Activated CD4-positive, alpha-beta T cell treated with anti-CD3 and anti-CD28 coated beads, Interleukin-2, amount 50 U/mL, for 4 hours (primary cell): ENCODE results near the gene VPREB1.
"Not testable (repeated sequence)": the region's sequence is repeated elsewhere in the genome, so short reads cannot be mapped to it uniquely, and the experiment has no call there.

Source experiments
- DNase-seq, 2 experiments: peaks; one replicate each; pipeline ENCODE4 v3.0.0-alpha.2; 2020

Gene VPREB1

DNA sequence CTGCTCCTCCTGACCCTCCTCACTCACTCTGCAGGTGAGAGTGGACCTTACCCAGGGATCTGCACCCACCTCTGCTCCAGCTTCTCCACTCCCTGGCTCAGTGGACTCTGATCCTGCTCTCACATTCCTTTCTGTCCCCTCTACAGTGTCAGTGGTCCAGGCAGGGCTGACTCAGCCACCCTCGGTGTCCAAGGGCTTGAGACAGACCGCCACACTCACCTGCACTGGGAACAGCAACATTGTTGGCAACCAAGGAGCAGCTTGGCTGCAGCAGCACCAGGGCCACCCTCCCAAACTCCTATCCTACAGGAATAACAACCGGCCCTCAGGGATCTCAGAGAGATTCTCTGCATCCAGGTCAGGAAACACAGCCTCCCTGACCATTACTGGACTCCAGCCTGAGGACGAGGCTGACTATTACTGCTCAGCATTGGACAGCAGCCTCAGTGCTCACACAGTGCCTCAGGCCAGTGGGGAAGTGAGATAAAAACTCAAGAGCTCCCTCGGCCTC, 29.7 kb upstream of the VPREB1 start:
- no peak for DNase-seq

GRCh38 chr22:22215659-22216449, 28.7 kb upstream of the VPREB1 start:
- DNase-seq = no peak

- DNase-seq = no peak
Observed at GRCh38 chr22:22216450-22216959, 28.1 kb upstream of the VPREB1 start.

GRCh38 chr22:22218302-22218701, 26.3 kb upstream of the VPREB1 start:
- DNase-seq = no peak

GRCh38 chr22:22219140-22219996, 25.2 kb upstream of the VPREB1 start:
- no peak for DNase-seq

DNA sequence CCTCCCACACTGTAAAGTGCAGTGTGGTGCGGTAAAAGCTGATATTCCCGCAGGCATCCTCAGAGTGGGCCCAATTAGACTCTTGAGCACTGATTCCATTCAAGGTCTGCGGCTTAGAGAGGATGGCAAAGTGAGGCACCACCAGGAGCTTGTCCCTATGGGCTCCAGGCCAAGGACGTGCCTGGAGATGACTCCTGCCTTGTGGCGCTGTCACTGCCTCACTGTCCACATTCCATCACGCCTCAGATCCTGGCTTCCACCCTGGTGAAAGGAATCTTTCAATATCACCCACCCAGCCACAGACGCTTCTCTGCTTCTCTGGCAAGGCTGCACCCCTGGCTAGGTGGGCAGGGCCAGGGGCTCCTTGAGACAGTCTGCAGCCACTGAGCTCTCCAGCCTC, 23.5 kb upstream of the VPREB1 start:
- DNase-seq = not testable (repeated sequence)

DNA sequence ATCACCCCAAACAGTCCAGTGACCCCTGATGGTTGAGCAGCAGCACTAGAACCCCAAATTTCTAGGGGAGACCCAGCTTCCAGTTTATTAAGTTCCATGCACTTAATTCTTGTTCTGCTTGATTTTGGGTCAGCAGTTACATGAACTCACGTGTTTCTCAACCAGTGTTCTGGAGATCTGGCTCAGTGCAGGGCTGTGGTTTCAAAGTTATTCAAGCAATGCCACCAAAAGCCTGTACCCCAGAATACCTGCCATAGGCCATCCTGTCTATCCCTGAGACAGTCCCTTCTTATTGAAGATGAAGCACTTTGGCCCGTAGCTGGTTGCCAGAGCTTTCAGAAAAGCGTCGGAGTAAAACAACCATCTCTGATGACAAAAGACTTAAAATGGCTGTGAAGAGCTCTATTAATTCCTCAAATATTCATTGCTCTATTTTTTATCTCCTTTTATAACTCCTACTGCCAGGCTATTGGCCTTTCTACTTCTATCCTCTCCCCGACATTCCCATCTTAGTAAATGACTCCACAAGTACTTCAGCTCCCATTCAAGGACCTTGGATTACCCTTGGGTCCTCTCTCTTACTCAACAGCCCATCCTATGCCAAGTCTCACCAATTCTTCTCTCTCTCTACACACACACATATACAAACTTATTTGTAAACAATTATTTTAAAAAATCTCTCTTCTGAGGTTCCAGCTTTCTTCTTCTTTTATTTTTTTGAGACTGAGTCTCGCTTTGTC, 18.0 kb upstream of the VPREB1 start:
- DNase-seq = no peak

DNA sequence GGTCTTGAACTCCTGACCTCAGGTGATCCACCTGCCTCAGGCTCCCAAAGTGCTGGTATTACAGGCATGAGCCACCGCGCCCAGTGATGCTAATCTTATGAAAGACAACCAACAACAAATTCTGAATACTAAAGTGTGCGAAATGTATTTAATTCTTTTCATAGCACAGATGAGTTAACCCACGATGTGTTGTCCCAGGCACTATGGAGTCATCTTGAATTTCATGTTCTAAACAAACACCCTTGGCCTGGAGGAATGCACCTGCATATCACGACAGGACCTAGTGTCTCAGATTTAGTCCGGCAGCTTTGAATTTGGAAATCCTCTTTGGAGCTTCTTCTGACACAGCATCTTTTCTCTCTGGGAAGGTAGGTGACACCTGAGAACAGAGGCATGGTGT, 16.2 kb upstream of the VPREB1 start:
- DNase-seq = no peak

- no peak for DNase-seq
Observed at GRCh38 chr22:22228921-22229320, 15.7 kb upstream of the VPREB1 start.

GRCh38 chr22:22229683-22230420, 14.7 kb upstream of the VPREB1 start:
- DNase-seq = no peak

- DNase-seq = no peak
Observed at GRCh38 chr22:22230438-22230837, 14.1 kb upstream of the VPREB1 start.

DNA sequence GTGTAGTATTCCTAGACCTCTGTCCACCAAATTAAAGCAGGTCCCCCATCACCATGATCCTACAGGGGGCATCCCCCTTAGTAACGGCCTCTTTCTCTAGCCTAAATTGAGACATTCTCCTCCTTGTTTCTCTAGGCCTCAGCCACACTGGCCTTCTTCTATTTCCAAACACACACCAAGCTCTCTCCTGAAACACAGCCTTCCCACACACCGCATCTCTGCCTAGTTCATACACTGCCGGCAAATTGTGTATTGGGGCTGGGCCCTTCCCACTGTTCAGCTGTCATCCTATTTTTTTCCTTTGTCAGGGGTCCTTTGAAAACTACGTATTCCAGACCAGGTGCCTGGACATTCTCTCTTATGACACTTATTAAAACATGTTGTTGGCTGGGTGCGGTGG, 11.5 kb upstream of the VPREB1 start:
- DNase-seq = no peak

DNA sequence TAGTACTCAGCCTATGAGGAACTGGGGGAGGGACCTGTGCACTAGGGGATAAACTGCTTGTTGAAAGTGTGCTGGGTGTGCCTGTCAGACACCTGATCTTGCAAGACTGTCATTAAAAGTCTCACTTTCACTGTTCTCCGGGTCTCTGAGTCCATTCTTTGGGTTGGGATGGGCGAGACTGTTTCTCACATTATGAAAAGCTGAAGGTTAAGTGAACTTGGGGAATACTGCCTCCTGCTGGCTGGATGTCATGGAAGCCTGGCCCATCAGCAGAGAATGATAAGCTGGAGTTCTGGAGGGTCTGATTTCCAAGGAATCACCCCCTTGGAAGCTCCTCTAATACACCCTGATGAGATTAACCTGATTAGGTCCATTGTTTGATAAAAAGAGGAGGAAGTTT, 9.0 kb upstream of the VPREB1 start:
- peak; percentile 35 to 46 for DNase-seq

DNA sequence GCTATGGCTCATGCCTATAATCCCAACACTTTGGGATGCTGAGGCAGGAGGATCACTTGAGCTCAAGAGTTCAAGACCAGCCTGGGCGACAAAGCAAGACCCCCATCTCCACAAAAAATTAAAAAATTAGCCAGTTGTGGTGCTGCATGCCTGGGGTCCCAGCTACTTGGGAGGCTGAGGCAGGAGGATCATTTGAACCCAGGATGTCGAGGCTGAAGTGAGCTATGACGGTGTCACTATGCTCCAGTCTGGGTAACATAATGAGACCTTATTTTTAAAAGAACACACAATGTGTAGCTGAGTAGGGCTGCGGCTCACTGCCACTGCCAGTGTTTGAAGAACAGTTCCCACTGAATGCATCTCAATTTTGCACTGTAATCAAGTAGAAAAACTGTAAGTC, 7.1 kb upstream of the VPREB1 start:
- no peak for DNase-seq

DNA sequence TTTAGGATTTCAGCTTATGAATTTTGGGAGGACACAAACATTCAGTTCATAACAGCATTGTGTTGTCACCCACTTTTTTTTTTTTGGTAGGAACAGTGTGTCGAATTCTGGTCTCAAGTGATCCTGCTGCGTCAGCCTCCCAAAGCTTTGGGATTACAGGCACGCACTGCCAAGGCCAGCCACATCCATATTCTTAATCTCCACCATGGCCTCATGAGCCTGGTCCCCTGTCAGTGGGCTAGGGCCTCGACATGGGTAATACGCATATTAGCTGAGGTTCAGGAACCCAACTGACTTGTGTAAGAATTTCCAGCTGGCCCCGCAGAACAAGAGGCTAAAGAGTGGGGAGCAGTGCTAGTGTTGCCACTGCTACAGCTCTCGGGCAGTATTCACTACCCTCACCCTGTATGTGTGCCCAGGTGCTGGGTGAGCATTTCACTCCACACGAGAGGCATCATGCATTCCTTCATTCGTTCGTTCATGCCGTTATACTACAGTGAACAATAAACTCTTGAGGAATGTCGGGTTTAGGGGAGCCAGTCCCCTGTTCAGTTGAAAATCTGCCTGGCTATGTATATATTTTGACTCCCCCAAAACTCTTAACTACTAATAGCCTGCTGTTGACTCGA, 5.2 kb upstream of the VPREB1 start:
- DNase-seq = no peak

DNA sequence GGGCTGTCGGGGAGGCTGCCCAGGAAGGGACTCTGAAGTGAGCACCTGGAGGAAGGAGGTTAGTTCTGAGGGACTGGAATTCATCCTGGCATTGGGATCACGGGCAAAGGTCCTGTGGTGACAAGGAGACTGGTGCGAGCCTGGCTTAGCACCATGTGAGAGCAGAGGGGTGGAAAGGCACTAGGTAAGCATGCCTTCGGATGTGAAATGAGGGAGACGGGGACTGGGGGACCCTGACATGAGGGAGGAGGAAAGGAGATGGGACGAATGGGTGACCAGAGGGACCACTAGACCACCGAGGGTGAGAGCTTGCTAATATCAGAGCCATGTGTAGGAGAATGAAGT, 3.1 kb upstream of the VPREB1 start:
- DNase-seq = no peak

DNA sequence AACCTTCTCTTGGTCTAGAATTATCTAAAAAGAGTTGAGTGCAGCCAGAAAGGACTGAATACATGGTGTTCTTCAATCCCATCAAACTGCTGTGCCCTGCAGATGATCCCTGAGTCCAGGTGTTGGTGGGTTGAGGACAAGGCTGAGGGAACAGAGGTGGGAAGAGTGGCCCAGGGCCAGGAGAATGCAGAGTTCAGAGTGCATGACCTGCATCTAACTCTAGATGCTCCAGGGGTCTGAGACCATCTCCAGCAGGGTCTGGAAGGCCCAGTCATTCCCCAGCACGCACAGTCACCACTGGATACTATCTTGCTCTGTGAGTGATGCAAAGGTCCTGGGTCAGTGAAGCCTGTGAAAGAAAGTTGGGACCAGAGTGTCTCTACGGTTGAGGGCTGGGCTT, 2.1 kb upstream of the VPREB1 start:
- no peak for DNase-seq

- no peak for DNase-seq
Observed at GRCh38 chr22:22243033-22243680, 1.4 kb upstream of the VPREB1 start.

- DNase-seq = no peak
Observed at GRCh38 chr22:22245256-22245909, 797 bp downstream of the VPREB1 start.

- no peak for DNase-seq
Observed at GRCh38 chr22:22245935-22246525, 1.4 kb downstream of the VPREB1 start.
